Measurements from ENCODE around the gene CEP104. TPM values are rescaled to one million over a fixed set of nuclear protein-coding genes. Genes with fewer than 3 reads are reported as not detected.

The CEP104 gene
- total RNA-seq, 1 experiment from 2014 or later, result 44.1 TPM

DNA sequence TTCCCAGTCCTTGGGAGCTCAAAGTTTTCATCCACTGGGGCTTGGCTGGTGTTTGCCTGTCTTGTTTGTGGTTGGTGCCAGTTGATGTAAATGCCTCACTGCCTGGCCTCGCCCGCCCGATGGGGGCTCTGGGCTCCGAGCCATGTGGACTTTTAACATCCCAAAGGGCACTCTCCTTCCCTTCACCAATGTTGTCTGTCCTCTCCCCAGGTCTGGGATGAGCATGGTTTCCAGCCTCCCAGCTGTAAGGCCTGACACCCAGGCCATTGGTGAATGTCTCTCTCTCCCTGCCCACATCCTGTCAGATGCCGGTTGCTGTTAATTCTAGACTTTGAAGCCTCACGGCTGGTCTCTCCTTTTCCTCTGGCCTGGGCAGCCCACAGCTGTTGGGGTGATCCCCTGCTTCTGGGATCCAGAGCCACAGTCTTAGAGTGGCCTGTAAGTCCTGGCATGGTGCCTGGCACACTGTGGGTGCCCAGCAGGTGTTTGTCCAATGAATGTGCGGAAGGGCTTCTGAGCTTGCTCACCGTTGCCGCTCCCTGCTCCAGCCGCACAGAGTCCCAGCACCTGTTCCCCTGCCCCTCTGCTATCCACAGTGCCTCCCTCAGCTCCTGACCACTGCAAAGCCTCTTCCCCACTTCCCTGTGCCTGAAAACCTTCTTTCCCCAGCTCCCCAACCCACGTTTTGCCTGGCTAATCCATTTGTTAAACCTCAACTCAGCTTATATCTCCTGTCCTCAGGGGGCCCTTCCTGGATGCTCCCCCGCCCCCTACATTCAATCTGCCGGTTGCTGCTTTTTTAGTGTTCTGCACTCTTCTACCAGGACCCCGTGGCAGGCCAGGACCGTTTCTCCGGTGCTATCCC is 46.4 kb upstream of the CEP104 start (continued):
- TF ChIP-seq, protein P1, sequence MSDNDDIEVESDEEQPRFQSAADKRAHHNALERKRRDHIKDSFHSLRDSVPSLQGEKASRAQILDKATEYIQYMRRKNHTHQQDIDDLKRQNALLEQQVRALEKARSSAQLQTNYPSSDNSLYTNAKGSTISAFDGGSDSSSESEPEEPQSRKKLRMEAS (IDR thresholded peaks at IDR 0.05), result no peak
- TF ChIP-seq EGR1 (IDR thresholded peaks at IDR 0.05; ENCODE audit: low read depth), result no peak

DNA sequence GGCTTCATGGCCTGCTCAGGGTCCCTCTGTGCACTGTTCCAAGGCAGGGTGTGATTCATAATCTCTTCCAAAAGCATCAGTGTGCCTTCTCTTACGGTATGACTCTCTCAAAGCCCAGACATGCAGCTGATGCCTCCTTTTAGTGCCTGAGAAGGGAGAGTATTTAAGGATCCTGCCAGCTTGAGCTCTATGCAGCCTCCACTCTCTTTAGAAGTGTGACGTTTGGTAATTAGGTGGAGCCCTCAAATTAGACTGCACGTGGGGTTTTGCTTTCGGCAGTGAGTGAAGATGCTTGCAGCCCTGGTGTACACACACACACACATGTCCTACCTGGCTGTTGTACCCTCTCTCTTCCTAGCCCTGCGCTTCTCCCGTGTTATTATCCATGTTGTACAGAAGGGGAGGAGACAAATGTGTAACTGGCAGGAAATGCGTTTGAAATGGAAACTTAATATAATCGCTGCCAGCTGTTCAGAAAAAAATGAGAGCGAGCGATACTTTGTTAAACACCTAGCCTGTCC is 45.6 kb upstream of the CEP104 start:
- H3K4me2 ChIP-seq (ENCODE audit: low read length), result no peak overlapping the region
- BruUV-seq (replicated peaks), result no TSS peak
- H3K9ac ChIP-seq (ENCODE audit: low read length), result no peak overlapping the region
- no peaks in the 10 kb centered on the region for H3K9me3 ChIP-seq (ENCODE audit: control insufficient read depth in 1 of 2, insufficient read depth in 1 of 2, low read depth in 1 of 2, low read length in 2 of 2)
- H3K36me3 ChIP-seq (ENCODE audit: control insufficient read depth in 1 of 2, insufficient read depth in 2 of 2, low read length in 2 of 2), result no peaks in the 10 kb centered on the region; a peak in 1 of 4 replicates
- TF ChIP-seq SRF (IDR thresholded peaks at IDR 0.05; ENCODE audit: low read depth) (no peak), CEBPB (IDR thresholded peaks at IDR 0.05; ENCODE audit: low read depth) (no peak)
- intact Hi-C loops (cut with micrococcal nuclease), result loop anchor here (5.0 kb wide), 1 partner anchor 235 kb away; no protein-coding TSS in a partner anchor
- H3K79me2 ChIP-seq (ENCODE audit: insufficient read depth, low read length), result peaks cover 25% of the 10 kb centered on the region
- no peak overlapping the region for H2AFZ ChIP-seq (ENCODE audit: low read depth, low read length, poor library complexity, severe bottlenecking)
- no peaks in the 10 kb centered on the region for H4K20me1 ChIP-seq (ENCODE audit: insufficient read depth)
- no peak overlapping the region for H3K27ac ChIP-seq (ENCODE audit: low read depth, low read length)
- H3K4me3 ChIP-seq (replicated peaks in 1 of 2; ENCODE audit: low read depth in 1 of 2, low read length in 2 of 2), result no peak overlapping the region
- POLR2A ChIA-PET, result no interaction called here
- H3K4me1 ChIP-seq (ENCODE audit: control insufficient read depth in 1 of 2, insufficient read depth in 2 of 2, low read length in 2 of 2), result peaks cover 2 to 20% of the 10 kb centered on the region in 2 experiments; a peak in 2 of 4 replicates
- no peaks in the 10 kb centered on the region for H3K9me2 ChIP-seq (ENCODE audit: insufficient read depth)
- DNase-seq (ENCODE audit: low read depth, low spot score), result no peak
- RAD21 ChIA-PET (ENCODE audit: low non-redundant PET in 1 of 2, low total read pairs in 2 of 2, uncharacterized antibody in 2 of 2, unreplicated experiment in 2 of 2), result no interaction called here
- CTCF ChIA-PET, result no interaction called here
- no peaks in the 10 kb centered on the region for H3K27me3 ChIP-seq (ENCODE audit: insufficient read depth, low read length)
- ATAC-seq, result no peak

DNA sequence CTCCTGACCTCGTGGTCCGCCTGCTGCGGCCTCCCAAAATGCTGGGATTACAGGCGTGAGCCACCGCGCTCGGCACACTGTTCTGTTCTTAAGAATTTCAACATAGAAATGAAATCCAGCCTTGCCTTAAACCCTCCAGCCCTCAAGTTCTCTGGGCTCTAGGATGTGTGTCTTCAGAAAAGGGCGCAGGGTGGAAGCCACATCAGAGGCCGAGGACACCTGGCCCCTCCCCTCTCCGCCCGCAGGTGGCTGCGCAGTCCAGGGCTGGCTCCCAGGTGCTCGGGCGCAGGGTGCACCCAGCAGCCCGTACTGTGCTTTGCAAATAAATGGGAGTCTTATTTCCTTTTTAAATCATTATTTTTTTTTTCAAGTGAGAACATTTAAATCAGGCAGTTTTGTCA is 45.1 kb upstream of the CEP104 start:
- H3K9ac ChIP-seq (ENCODE audit: low read length), result no peak overlapping the region
- POLR2A ChIA-PET, result interaction anchor here (1.0 kb wide), 1 partner anchor 106 kb away, joined by 3 read pairs; the partner anchor contains the start of gene LRRC47
- RAD21 ChIA-PET (ENCODE audit: low non-redundant PET in 1 of 2, low total read pairs in 2 of 2, uncharacterized antibody in 2 of 2, unreplicated experiment in 2 of 2), result no interaction called here
- BruUV-seq (replicated peaks), result no TSS peak
- no peak for TF ChIP-seq POLR2AphosphoS5 (IDR thresholded peaks at IDR 0.05; ENCODE audit: low read depth, low read length)
- TF ChIP-seq TCF7L2 (IDR thresholded peaks at IDR 0.05; ENCODE audit: borderline replicate concordance, extremely low read depth, insufficient read depth, insufficient read length), result no peak
- no peak for TF ChIP-seq EGR1 (IDR thresholded peaks at IDR 0.05; ENCODE audit: low read depth)
- TF ChIP-seq ELF1 (IDR thresholded peaks at IDR 0.05; ENCODE audit: borderline replicate concordance, low read depth), result no peak
- TF ChIP-seq, protein P2, sequence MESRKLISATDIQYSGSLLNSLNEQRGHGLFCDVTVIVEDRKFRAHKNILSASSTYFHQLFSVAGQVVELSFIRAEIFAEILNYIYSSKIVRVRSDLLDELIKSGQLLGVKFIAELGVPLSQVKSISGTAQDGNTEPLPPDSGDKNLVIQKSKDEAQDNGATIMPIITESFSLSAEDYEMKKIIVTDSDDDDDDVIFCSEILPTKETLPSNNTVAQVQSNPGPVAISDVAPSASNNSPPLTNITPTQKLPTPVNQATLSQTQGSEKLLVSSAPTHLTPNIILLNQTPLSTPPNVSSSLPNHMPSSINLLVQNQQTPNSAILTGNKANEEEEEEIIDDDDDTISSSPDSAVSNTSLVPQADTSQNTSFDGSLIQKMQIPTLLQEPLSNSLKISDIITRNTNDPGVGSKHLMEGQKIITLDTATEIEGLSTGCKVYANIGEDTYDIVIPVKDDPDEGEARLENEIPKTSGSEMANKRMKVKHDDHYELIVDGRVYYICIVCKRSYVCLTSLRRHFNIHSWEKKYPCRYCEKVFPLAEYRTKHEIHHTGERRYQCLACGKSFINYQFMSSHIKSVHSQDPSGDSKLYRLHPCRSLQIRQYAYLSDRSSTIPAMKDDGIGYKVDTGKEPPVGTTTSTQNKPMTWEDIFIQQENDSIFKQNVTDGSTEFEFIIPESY (IDR thresholded peaks at IDR 0.05; ENCODE audit: extremely low read depth, insufficient replicate concordance, low read length), result no peak
- no peak for TF ChIP-seq RAD21 (IDR thresholded peaks at IDR 0.05; ENCODE audit: low read depth)
- H4K20me1 ChIP-seq (ENCODE audit: insufficient read depth), result no peaks in the 10 kb centered on the region
- no peaks in the 10 kb centered on the region; a peak in 1 of 4 replicates for H3K36me3 ChIP-seq (ENCODE audit: control insufficient read depth in 1 of 2, insufficient read depth in 2 of 2, low read length in 2 of 2)
- no peaks in the 10 kb centered on the region for H3K9me2 ChIP-seq (ENCODE audit: insufficient read depth)
- no peaks in the 10 kb centered on the region for H3K9me3 ChIP-seq (ENCODE audit: control insufficient read depth in 1 of 2, insufficient read depth in 1 of 2, low read depth in 1 of 2, low read length in 2 of 2)
- ATAC-seq (no peak), DNase-seq (ENCODE audit: low read depth, low spot score) (no peak)
- no peak overlapping the region for H3K4me3 ChIP-seq (replicated peaks in 1 of 2; ENCODE audit: low read depth in 1 of 2, low read length in 2 of 2)
- intact Hi-C loops (cut with micrococcal nuclease), result loop anchor here (5.0 kb wide), 1 partner anchor 235 kb away; no protein-coding TSS in a partner anchor
- peaks cover 30% of the 10 kb centered on the region for H3K79me2 ChIP-seq (ENCODE audit: insufficient read depth, low read length)
- CTCF ChIA-PET, result no interaction called here
- no peaks in the 10 kb centered on the region for H3K27me3 ChIP-seq (ENCODE audit: insufficient read depth, low read length)
- H3K27ac ChIP-seq (ENCODE audit: low read depth, low read length), result no peak overlapping the region
- H3K4me2 ChIP-seq (ENCODE audit: low read length), result no peak overlapping the region
- peaks cover 2 to 18% of the 10 kb centered on the region in 2 experiments; a peak in 2 of 4 replicates for H3K4me1 ChIP-seq (ENCODE audit: control insufficient read depth in 1 of 2, insufficient read depth in 2 of 2, low read length in 2 of 2)
- no peak overlapping the region for H2AFZ ChIP-seq (ENCODE audit: low read depth, low read length, poor library complexity, severe bottlenecking)

All from HCT116 (cell line).